Fibroblast of villous mesenchyme (primary cell): ENCODE measurements around the gene PLEKHG4B. TPM values are rescaled to one million over a fixed set of nuclear protein-coding genes. Genes with fewer than 3 reads are reported as not detected.
"Not testable (repeated sequence)": the region's sequence is repeated elsewhere in the genome, so short reads cannot be mapped to it uniquely, and the experiment has no call there.

Experiments
- DNase-seq: peaks from one replicate; pipeline ENCODE4 v3.0.0-alpha.2; 2010; ENCODE audit warnings: low read depth
- H3K4me3 ChIP-seq: 2 replicates; pipeline ENCODE4 v1.5.1; 2011; ENCODE audit warnings: low read depth, mild to moderate bottlenecking, low read length
- total RNA-seq: library from RNA; depleted of rRNA; stranded (reverse); fragments of >200 nt; gene quantifications from 2 replicates; pipeline ENCODE4 v1.2.3, GENCODE V29; 2012
- TF ChIP-seq, protein P1 (sequence below): IDR thresholded peaks from 2 replicates; pipeline ENCODE4 v1.5.1; 2012; ENCODE audit warnings: low read depth, mild to moderate bottlenecking, low read length; ENCODE audit not compliant: insufficient read depth

PLEKHG4B gene
- total RNA-seq, 1 donor: under 0.01 TPM

GRCh38 chr5:192970-193831, 101.2 kb downstream of the PLEKHG4B start:
- H3K4me3 ChIP-seq: no peak overlapping the region
- TF ChIP-seq, protein P1, sequence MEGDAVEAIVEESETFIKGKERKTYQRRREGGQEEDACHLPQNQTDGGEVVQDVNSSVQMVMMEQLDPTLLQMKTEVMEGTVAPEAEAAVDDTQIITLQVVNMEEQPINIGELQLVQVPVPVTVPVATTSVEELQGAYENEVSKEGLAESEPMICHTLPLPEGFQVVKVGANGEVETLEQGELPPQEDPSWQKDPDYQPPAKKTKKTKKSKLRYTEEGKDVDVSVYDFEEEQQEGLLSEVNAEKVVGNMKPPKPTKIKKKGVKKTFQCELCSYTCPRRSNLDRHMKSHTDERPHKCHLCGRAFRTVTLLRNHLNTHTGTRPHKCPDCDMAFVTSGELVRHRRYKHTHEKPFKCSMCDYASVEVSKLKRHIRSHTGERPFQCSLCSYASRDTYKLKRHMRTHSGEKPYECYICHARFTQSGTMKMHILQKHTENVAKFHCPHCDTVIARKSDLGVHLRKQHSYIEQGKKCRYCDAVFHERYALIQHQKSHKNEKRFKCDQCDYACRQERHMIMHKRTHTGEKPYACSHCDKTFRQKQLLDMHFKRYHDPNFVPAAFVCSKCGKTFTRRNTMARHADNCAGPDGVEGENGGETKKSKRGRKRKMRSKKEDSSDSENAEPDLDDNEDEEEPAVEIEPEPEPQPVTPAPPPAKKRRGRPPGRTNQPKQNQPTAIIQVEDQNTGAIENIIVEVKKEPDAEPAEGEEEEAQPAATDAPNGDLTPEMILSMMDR: no peak
- DNase-seq: no peak

DNA sequence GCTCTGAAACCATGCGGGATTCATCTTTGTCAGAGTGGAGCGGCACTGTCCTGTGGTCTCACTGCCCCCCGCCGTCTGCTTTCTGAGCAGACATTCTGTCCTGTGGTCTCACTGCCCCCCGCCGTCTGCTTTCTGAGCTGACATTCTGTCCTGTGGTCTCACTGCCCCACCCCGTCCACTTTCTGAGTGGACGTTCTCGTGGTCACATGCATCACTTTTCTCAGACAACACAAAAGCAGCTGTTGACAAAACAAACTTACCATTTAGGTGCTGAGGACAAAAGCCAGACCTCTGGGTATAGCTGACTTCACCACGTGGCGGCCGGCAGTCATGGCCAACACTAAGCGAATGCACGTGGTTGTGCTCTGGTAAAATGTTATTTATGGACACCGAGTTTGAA, 102.1 kb downstream of the PLEKHG4B start:
- TF ChIP-seq, protein P1: no peak
- peak; percentile 17 for DNase-seq
- H3K4me3 ChIP-seq: no peak overlapping the region

GRCh38 chr5:194603-195209, 102.7 kb downstream of the PLEKHG4B start:
- no peak for DNase-seq
- TF ChIP-seq, protein P1: no peak

DNA sequence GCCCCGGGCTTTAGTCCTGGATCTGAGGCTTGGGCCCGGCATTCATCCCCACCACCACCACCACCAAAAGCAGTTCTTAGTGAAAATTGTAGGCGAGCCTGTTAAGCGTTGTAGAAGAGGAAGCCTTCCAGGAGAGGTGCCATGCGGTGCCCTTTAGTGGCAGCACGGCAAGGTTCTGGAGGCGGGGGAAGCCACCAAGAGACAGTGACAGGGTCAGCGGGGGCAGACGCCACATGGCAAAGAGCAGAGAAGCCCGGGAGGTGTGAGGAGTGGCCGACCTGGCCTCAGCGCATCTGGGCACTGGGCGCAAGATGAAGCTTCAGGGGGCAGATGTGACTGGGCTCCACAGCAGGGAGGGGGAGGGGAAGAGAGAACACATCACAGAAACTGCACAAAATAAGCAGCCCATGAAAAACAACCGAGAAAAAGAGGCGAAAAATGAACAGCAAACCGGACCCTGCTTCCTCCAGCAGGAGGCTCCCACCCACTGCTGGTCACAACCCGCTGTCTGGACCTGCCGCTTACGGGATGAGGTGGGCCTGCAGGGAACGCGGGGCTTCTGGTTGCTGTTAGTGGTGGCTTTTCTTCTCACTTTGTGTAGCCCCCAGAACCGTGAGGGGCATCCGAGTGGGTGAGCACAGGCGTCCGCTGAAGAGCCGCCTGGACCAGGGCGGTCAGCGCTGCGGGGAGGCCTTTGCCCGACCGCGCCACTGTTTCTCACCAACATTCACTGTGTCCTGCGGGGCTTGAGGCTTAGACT, 103.6 kb downstream of the PLEKHG4B start:
- TF ChIP-seq, protein P1: no peak
- DNase-seq: no peak
- no peak overlapping the region for H3K4me3 ChIP-seq

More at GRCh38 chr5:194603-195209, 102.7 kb downstream of the PLEKHG4B start:
- H3K4me3 ChIP-seq: no peak overlapping the region

- TF ChIP-seq, protein P1: no peak
- no peak for DNase-seq
- no peak overlapping the region for H3K4me3 ChIP-seq
These were observed 104.4 kb downstream of the PLEKHG4B start for GRCh38 chr5:196350-196749.

- not testable (repeated sequence) for H3K4me3 ChIP-seq
- peak; percentile 51 for DNase-seq
These were observed 105.1 kb downstream of the PLEKHG4B start for GRCh38 chr5:197031-197430.

- H3K4me3 ChIP-seq: no peak overlapping the region
- TF ChIP-seq, protein P1: no peak
- no peak for DNase-seq
These were observed 106.0 kb downstream of the PLEKHG4B start for GRCh38 chr5:197892-198489.
